HG03439 (cell line): ENCODE results near the gene GPR157.
A peak's percentile ranks its signal among the peaks of the same experiment; 100 is the strongest.
"Not testable (repeated sequence)": the region's sequence is repeated elsewhere in the genome, so short reads cannot be mapped to it uniquely, and the experiment has no call there.

ENCODE experiments used
- ATAC-seq: cut with Tn5 transposase; IDR thresholded peaks from one replicate; pipeline ENCODE4 v1.9.1; 2021; ENCODE audit warnings: mild to moderate bottlenecking, moderate library complexity; ENCODE audit not compliant: unreplicated experiment

The GPR157 gene, protein sequence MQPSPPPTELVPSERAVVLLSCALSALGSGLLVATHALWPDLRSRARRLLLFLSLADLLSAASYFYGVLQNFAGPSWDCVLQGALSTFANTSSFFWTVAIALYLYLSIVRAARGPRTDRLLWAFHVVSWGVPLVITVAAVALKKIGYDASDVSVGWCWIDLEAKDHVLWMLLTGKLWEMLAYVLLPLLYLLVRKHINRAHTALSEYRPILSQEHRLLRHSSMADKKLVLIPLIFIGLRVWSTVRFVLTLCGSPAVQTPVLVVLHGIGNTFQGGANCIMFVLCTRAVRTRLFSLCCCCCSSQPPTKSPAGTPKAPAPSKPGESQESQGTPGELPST

GRCh38 chr1:9128520-9129265, at the start of gene GPR157:
TSS of gene GPR157 (minus strand) at chr1:9129102. CDS start at chr1:9129027, 75 bp downstream.
- ATAC-seq = peak; percentile 51

DNA sequence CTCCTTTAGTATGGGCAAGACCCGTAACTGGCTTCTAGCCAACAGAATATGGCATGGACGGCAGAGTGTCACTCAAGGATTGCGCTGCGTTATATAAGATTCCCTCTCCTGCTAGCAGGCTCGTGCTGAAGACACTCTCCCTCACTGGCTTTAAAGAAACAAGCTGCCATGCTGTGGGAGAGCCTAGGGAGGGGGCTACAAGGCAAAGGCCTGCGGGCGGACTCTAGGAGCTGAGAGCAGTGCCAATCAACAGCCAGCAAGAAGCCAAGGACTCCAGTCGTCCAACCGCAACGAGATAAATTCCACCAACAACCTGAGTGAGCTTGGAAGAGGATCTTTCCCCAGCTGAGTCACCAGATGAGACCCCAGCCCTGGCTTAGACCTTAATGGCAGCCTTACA, 45.9 kb upstream of the GPR157 start:
- ATAC-seq = no peak

GRCh38 chr1:9174243-9174642, 45.3 kb upstream of the GPR157 start:
- no peak for ATAC-seq

DNA sequence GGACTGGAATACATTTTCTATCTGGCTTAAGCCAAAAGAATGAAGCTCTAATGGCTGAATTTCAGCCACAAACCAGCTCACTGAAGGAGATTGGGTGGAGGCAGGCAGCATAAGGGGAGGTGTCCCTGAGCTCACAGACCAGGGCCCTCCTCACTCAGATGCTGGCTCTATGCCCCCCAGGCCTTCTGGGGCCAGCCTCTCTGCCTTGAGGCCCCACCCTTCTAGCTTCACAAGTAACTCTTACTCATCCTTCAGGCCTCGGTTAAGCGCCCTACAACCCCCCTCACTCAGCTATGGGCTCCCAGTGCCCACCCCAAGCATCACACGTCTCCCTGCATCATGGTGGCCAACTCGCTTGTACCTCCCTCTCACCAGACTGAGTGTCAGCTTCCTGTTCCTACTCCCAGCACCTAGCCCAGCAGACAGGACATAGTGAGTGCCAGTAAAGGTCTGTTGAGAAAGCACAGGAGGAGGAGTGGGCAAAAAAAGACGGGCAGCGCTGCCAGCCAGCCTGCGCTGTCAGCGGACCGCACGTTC, 40.8 kb upstream of the GPR157 start:
- ATAC-seq = no peak

- no peak for ATAC-seq
Observed at GRCh38 chr1:9167638-9168037, 38.7 kb upstream of the GPR157 start.

DNA sequence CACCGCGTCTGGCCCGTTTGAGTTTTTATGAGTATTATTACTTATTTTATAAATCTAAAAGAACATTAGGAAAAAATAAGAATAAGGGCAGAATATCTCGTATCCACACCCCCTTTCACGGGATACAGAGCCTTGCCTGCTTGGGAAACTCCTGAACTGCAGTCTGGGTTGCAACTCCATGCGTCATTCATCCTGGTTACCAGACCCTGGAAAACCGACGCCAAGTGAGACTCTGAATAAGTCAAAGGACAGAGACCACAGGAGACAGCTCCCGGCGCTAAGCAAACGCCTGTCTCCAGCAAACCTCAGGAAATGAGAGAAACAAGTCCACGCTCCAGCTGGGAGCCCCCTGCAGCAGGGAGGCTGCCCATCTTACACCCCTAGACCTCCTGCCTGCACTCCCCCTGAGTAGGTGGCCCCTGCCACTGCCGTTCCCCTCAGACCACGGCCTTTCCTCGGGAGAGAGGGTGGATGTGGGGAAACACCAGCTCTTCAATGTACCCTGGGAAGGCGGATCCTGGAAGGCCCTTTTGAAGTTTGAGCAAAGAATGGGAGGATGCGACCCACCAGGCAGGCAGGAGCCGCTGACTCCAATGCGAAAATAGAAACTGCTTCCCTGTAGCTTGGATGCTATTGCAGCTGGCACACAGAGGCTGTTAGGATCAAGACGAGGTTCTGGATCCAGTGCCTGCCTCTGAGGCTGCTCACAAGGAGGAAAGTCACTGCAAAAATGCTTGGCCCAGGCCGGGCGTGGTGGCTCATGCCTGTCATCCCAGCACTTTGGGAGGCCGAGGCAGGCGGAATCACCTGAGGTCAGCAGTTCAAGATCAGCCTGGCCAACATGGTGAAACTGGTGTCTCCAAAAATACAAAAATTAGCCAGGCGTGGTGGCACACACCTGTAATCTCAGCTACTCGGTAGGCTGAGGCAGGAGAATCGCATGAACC, 37.7 kb upstream of the GPR157 start:
- no peak for ATAC-seq

- ATAC-seq = no peak
Observed at GRCh38 chr1:9165396-9165795, 36.5 kb upstream of the GPR157 start.

- ATAC-seq = no peak
Observed at GRCh38 chr1:9164919-9165318, 36.0 kb upstream of the GPR157 start.

DNA sequence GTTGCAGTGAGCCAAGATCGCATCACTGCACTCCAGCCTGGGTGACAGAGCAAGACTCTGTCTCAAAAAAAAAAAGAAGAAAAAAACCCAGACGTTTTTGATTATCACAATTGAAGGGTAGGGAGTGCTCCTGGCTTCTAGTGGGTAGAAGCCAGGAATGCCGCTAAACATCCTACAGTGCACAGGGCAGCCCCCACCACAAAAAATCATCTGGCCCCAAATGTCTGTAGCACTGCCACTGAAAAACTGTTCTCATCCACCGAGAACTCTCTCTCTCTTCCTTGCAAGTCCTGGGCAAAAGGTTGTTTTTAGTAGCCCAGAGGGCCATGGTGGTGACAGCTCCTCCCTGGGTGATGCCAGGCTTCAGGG, 35.6 kb upstream of the GPR157 start:
- no peak for ATAC-seq

DNA sequence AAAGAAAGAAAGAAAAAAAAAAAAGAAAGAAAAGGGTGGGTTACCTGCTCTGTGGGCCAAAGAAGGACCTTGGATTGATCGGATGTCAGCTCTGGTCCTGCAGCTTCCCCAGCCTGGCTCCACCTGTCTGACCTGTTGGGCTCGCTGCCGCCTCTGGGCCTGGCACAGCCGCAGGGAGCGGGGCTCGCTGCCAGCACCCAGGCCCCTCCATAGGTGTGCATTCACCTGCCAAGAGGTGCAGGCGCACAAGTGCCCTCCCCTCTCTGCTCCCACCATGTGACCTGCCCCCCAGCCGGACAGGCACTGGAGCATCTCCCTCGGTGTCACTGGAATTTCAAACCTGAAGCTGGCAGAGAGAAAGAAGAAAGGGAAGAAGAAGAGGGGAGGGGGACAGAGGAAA, 33.1 kb upstream of the GPR157 start:
- no peak for ATAC-seq

GRCh38 chr1:9161342-9161741, 32.4 kb upstream of the GPR157 start:
- no peak for ATAC-seq

- no peak for ATAC-seq
Observed at GRCh38 chr1:9160079-9160717, 31.3 kb upstream of the GPR157 start.

DNA sequence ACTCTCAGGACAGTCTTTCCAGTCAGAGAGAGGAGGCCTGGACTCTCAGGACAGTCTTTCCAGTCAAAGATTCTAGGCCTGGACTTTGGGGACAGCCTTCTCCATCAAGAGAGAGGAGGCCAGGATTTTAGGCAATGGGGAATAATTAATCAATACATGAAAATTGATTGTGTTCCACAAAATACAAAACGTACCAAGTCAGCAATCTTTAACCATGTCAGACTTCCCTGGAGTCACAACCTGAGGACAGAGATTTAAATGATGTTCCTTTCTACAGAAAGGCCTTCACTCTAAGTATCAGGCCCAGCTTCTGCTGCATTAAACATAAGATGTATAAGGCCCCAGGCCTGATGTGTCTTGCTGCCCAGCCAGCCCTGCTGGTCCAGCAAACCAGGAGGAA, 27.0 kb upstream of the GPR157 start:
- ATAC-seq = no peak

DNA sequence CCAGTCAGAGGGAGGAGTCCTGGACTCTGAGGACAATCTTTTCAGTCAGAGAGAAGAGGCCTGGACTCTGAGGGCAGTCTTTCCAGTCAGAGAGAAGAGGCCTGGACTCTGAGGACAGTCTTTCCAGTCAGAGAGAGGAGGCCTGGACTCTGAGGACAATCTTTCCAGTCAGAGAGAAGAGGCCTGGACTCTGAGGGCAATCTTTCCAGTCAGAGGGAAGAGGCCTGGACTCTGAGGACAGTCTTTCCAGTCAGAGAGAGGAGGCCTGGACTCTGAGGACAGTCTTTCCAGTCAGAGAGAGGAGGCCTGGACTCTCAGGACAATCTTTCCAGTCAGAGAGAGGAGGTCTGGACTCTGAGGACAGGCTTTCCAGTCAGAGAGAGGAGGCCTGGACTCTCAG, 26.5 kb upstream of the GPR157 start:
- ATAC-seq = not testable (repeated sequence)

- ATAC-seq = no peak
Observed at GRCh38 chr1:9153152-9153551, 24.2 kb upstream of the GPR157 start.

- no peak for ATAC-seq
Observed at GRCh38 chr1:9152535-9152934, 23.6 kb upstream of the GPR157 start.

DNA sequence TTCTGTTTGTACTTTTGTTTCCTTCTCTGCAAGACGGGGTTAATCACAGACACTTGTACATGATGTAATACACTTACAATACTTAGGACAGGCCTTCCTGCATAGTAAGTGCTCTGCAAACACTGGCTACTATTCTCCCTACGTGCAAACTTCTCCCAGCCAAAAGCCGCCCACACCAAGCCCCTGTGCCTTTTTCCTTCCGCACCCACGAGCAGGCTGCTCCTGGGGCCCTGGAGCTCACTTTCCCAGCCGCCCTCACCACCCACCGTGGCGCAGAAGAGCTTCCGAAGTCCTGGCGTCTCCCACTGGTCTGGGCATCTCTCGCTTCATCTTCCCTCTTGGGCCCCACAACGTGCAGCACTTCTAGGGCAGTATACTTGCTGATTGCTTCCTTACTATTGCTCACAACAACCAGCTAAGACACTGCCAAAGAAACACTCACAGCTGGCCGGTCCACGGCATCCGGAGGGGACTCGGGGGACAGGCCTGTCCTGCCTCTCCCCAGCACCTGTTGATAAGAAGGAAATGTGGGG, 22.5 kb upstream of the GPR157 start:
- no peak for ATAC-seq

DNA sequence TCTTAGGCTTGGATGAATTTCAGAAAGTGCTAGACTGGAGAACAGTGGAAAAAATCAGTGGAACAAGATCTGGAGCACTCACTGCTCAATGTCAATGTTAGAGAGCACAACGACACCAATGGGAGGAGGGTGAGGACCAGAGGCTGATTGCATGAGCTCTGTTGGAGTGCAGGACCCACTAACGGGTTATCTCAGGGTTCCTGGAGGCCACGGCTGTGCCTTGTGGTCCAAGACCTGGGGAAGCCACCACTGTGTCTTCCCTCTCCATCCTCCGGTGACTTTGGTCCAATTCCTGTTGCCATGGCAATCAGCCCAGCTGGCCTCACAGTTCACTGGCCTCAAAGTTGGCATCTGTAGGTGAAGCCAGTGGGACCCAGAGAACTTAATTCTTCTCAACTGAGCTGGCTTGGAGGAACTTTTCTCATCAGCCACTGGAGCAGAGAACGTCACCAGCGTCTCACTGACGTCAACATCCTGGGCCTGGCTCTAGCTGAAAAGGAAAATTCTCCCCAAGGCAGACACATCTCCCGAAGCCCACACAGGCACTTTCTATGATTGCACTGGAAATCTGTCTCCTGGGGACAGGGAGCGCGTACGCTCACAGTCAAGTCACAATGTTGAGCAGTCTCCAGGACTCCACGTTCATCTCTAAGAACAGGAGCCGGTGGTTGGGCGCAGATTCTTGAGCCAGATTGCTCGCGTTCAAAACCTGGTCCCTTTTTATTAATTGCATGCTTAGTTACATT, 21.9 kb upstream of the GPR157 start:
- no peak for ATAC-seq

DNA sequence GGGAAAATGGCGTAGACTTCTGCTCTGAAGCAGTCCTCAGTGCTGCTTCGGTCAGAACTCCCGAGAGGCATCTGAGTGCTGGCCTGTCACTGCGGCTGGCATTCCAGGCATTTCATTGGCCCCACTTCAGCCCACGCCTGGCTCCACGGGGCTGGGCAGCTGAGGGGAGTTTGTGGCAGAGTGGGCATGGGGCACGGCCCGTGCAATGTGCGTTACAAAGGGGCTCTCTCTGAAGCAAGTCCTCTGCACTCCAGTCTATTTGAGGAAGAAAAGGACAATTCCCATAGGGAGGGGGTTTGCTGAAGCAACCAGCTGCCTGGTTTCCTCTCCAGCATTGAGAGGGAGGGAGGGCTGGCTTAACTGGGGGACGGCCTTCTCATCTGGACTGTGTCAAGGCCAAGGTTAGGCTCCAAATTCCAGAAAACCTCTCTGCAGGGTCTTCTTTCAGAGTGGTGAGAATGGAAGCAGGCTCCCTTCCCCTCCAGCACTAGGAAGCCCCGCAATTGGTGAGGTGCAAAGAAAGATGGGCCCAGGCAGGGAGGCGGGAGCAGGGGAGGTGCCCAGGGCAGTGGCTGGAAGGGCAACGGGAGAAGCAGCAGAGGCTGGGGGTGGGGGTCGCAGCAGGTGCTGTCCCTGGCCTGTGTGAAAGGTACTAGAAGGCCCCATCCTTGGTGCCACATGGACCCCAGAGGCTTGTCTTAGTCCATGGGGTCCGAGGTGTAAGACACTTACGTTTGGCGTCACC, 21.1 kb upstream of the GPR157 start:
- no peak for ATAC-seq
